ENCODE measurements around the gene TSPAN32.

DNA sequence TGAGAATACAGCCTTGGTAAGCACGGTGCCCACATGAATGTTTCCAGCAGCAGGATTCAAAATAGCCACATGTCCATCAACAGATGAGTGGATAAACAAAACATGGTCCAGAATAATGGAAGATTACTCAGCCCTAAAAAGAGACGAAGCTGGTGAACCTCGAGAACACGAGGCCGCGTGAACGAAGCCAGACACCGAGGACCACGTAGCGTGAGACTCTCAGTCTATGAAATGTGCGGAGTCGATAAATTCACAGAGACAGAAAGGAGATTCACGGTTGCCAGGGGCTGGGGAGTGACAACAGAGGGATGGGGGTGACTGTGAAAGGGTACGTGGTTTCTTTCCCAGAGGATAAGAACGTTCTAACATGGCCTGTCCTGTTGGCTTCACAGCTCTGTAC, 28.5 kb upstream of the TSPAN32 start:
- TF ChIP-seq, protein P1, sequence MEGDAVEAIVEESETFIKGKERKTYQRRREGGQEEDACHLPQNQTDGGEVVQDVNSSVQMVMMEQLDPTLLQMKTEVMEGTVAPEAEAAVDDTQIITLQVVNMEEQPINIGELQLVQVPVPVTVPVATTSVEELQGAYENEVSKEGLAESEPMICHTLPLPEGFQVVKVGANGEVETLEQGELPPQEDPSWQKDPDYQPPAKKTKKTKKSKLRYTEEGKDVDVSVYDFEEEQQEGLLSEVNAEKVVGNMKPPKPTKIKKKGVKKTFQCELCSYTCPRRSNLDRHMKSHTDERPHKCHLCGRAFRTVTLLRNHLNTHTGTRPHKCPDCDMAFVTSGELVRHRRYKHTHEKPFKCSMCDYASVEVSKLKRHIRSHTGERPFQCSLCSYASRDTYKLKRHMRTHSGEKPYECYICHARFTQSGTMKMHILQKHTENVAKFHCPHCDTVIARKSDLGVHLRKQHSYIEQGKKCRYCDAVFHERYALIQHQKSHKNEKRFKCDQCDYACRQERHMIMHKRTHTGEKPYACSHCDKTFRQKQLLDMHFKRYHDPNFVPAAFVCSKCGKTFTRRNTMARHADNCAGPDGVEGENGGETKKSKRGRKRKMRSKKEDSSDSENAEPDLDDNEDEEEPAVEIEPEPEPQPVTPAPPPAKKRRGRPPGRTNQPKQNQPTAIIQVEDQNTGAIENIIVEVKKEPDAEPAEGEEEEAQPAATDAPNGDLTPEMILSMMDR (IDR thresholded peaks at IDR 0.05; ENCODE audit: extremely low read depth in 1 of 2, insufficient read depth in 1 of 2, low read depth in 1 of 2, low read length in 2 of 2) = no peak
- TF ChIP-seq POLR2A (IDR thresholded peaks at IDR 0.05; ENCODE audit: low read depth, low read length) = no peak
- TF ChIP-seq POLR2AphosphoS5 (IDR thresholded peaks at IDR 0.05; ENCODE audit: insufficient read depth, low read depth, low read length) = no peak

Measured in endothelial cell of umbilical vein (primary cell).